Left cardiac atrium (tissue), 4 donors: Measurements from ENCODE around the gene ISX. TPM values are rescaled to one million over a fixed set of nuclear protein-coding genes. Genes with fewer than 3 reads are reported as not detected.
A peak's percentile ranks its signal among the peaks of the same experiment; 100 is the strongest.
"Not testable (repeated sequence)": the region's sequence is repeated elsewhere in the genome, so short reads cannot be mapped to it uniquely, and the experiment has no call there.

Experiments used
- ATAC-seq, 2 donors: fragments of 200-7000 bp; cut with Tn5 transposase; one replicate each; pipeline ENCODE4 v1.9.1; 2020; ENCODE audit warnings: mild to moderate bottlenecking in 2 of 2, moderate library complexity in 2 of 2
- DNase-seq: peaks from one replicate; pipeline ENCODE4 v3.0.0-alpha.2; 2020
- intact Hi-C, 2 donors: fragments of 100-400 bp; cut with DNase I; formaldehyde crosslinking; loops; one replicate each; pipeline versions ENCODE4 v1.14.1 to v1.15.1; 2022 to 2023
- long read RNA-seq: library from polyadenylated mRNA; unstranded; transcript quantifications from one replicate; pipeline ENCODE4 v2.0.0, GENCODE V29; 2021
- total RNA-seq, 2 donors: library from RNA; stranded (reverse); fragmentation: NEBNext Ultra II Directional; extraction: Animal tissue kit (Norgen Biotek cat#: 25700); gene quantifications; one replicate each; pipeline ENCODE4 v1.2.1, GENCODE V29; 2021
- donor health status: DM: no; HTN: yes; CAD: no.
- donor health status: DM: no; HTN: yes; CAD: no; lungs with severe emphysema.
- donor health status: DM: yes; HTN: yes; CAD: no.
- donor health status: Dilated cardiomyopathy.

ISX gene
- total RNA-seq: not detected
- long read RNA-seq: 0 reads

DNA sequence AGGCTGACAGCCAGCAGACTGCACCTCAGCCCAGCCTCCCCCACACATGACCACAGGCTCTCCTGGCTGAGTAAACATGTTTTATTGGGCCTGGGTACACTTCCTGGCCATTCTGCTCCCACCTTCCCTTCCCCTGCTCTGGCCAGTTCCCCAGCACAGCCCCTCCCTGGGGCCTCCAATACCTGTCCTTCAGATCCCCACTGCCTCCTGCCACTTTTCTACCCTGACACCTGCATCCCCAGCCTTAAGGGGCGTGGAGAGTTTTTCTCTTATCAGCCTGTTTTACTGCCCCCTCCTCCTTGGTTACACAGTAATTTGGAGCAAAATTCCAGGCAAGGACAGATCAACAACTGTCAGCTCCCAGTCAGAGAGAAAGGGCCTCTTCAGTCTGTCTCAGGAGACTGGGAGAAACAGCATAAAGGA, at the start of gene ISX:
Gene ISX (plus strand): TSS at position 363 of the 423 bp plus-strand sequence. CDS start 930 bp downstream, outside the sequence.
- ATAC-seq: no peak
- DNase-seq: no peak
- intact Hi-C loops: no loop called here

DNA sequence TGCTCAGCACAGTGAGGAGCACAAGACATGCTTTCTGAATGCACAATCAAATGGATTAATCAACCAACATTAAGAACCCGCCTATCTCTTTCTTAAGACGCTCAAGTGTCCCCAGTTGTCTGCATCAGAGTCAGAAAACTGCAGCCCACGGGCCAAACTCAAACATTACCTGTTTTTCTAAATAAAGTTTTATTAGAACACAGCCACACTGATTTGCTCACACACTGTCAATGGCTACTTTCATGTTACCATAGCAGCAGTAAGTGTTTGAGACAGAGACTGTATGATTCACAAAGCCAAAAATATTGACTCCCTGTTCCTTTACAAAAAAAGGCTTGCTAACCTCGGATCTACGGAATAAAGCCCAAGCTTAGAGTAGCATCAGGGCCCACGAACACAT, 49.0 kb upstream of the ISX start:
- ATAC-seq (no peak), DNase-seq (no peak)
- intact Hi-C loops: no loop called here

DNA sequence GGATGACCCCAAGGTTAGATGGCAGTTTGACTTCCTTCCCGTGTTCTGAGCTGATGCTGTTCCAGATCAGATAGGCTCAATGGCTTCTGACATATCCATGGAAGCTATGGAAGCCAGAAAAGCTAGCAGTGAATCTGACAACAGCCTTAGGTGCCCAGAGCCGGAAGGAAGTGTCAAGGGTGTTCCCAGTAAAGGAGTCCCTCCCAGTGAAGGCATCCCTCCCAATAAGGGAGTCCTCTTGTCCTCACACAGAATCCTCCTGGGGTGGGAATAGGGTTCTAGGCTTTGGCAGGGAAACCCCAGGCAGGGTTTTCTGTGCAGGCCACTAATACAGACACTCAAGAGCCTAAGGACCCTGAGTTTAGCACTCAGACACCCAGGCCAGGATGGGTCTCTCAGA, 47.0 kb upstream of the ISX start:
- intact Hi-C loops: no loop called here
- ATAC-seq: no peak
- no peak for DNase-seq

DNA sequence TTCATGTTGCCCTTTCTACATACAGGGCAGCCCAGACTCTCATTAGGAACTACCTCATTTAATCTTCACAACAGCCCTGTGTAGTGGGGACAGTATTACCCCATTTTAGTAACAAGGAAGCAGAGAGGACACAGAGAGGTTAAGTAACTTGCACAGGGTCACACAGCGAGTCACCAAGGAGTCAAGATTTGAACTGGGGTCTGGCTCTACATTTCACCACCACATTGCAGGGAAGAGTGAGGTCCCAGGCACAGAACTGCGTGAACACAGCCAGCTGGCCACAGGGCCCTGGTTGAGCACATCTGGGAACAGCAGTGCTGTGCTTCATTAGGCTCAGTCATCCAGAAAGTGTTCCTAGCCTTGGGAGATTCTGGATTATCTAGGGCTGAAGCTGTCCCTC, 45.4 kb upstream of the ISX start:
- intact Hi-C loops: loop anchor here in 1 of 2 donors (10.0 kb wide), 2 partner anchors 966 to 1716 kb away; no protein-coding TSS in a partner anchor
- DNase-seq (no peak), ATAC-seq (no peak)

DNA sequence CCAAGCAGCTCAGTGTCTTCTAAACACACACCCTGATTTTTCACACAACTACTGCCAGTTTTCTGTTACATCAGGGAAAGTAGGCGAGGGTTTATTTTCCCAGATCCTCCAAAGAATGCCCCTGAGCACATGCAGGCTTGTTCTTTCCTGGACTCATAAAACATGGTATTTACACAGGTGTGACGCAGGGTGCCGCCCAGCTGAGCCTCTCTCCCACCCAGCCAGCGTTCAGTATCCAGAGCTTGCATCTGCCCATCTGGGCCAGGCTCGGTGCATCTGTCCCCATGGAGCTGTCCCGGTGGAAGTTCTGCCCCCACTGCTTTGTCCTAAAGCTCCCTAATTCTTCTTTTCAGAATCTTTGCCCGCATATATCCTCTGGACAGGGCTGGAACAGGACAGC, 44.8 kb upstream of the ISX start:
- DNase-seq: no peak
- intact Hi-C loops: loop anchor here in 1 of 2 donors (10.0 kb wide), 2 partner anchors 966 to 1716 kb away; no protein-coding TSS in a partner anchor
- no peak for ATAC-seq

DNA sequence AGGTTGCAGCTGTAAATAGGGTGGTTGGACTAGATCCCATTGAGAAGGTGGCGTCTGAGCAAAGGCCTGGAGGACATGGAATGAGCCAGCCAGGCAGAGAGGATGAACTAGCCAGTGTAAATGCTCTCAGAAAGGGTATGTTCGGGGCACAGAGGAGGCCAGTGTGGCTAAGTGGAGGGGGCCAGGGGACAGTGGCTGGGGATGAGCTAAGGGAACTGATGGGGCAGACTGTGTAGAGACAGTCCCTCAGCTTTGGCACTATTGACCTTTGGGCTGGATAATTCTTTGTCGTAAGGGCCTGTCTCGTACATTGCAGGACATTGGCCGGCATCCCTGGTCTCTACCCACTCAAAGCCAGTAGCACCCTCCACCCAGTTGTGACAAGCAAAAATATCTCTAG, 43.7 kb upstream of the ISX start:
- DNase-seq: no peak
- ATAC-seq: no peak
- intact Hi-C loops: loop anchor here in 1 of 2 donors (10.0 kb wide), 2 partner anchors 967 to 1717 kb away; no protein-coding TSS in a partner anchor

DNA sequence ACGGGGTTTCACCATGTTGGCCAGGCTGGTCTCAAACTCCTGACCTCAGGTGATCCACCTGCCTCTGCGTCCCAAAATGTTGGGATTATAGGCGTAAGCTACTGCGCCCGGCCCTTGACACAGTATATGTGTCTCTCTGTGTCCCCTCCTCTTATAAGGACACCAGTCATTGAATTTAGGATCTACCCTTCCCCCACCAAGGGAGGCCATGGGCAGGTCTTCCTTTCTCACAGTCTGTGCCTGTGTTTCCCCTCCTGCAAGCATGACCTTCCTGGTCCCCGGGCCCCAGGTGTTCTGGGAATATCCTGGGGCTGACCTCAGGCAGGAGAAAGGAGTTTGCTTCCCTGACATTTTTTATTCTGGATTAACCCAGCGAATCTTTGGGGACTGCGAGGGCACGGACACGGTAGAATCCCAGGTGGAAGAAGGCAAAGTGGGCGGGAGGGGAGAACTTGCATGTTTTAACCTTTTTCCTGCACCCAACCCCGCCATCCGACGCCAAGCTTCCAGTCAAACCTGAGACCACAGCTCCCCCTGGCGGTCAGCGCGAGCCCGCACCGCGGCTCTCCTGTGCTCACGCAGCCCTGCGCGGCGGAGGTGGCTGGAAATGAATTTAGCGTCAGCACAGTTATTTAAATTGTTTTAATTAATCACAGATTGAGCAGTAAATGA, 42.1 kb upstream of the ISX start:
- peak; percentile 57 to 70 for ATAC-seq
- peak; percentile 68 for DNase-seq
- intact Hi-C loops: loop anchor here in 1 of 2 donors (10.0 kb wide), 2 partner anchors 969 to 1719 kb away; no protein-coding TSS in a partner anchor

DNA sequence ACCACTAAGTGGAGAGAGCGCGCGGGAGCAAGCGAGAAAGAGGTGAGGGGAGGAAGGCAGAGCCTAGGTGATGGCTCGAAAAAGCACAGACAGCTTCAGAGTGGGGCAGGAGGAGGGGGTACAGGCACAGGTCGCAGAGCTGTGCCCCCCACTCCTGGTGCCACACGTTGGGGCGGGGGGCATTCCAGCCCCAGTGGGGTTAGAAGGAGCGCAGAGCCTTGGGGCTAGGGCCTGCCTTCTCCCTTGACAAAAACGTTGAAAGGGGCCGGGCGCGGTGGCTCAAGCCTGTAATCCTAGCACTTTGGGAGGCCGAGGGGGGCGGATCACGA, 41.6 kb upstream of the ISX start:
- no peak for ATAC-seq
- DNase-seq: no peak
- intact Hi-C loops: loop anchor here in 1 of 2 donors (10.0 kb wide), 2 partner anchors 970 to 1720 kb away; no protein-coding TSS in a partner anchor

DNA sequence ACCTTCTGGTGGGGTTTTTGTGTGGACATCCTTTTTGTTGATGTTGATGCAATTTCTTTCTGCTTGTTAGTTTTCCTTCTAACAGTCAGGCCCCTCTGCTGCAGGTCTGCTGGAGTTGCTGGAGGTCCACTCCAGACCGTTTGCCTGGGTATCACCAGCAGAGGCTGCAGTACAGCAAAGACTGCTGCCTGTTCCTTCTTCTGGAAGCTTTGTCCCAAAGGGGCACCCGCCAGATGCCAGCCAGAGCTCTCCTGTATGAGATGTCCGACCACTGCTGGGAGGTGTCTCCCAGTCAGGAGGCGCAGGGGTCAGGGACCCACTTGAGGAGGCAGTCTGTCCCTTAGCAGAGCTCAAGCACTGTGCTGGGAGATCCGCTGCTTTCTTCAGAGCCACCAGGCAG, 35.8 kb upstream of the ISX start:
- ATAC-seq, intact Hi-C loops, DNase-seq: not testable (repeated sequence)

DNA sequence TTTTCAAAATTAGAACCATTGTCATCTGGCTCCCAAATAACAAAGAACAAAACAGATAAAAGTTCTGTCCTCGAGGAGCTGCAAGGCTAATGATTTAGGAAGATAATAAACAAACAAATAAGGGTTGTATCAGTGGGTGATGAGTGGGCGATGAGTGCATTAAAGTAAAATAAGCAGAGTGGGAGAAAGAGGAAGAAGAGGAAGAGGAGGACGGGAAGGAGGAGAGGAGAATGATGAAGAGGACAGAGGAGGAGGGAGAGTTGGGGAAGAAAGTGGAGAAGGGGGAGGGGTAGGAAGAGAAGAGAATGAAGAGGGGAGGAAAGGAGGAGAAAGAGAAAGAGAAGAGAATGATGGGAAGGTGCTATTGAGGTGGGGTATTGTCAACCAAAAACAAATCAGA, 33.4 kb upstream of the ISX start:
- intact Hi-C loops: no loop called here
- DNase-seq: no peak
- no peak for ATAC-seq

DNA sequence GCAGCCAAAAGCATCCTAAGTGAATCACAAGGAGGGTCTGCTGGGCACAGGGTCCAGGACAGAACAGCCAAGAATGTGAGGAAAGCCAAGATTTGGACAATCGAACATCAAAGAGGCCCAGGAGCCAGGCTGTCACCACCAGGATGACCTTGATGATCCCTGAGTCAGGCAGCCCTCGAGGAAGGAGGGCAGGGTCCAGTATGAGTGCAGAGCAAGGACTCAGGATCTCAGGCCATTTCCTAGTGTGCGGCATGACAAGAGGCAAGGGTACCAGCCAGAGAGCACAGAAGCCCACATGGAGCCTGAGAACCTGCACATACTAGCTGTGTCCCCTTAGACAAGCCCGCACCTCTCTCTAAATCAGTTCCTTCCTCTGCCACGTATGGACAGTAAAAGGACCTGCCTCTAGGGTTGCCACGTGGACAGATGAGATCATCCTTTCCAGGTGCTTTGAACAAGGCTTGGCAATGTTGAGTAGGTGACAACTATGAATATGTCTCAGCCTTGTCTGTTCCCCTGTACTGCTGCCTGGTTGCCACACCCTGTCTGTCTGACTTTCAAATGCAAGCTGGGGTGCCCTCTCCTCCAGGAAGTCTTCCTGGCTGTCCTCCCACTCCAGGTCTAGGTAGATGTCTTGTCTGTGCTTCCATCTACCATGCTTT, 32.2 kb upstream of the ISX start:
- DNase-seq: no peak
- intact Hi-C loops: no loop called here
- no peak for ATAC-seq

DNA sequence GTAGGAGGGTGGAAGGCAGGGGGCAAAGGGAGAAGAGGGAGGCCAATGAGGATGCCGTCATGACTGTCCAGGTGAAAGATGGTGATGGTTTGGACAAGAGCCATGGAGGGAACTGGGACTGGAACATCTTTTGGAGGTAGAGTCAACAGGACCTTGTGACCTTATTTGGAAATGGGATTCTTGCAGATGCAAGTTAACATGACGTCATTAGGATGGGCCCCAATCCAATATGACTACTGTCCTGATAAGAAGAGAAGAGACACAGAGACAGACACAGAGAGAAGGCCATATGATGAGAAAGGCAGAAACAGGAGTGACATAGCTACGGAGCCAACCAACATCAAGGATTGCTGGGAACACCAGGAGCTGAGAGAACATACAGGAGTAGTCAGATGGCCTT, 31.0 kb upstream of the ISX start:
- ATAC-seq (no peak), DNase-seq (no peak)
- intact Hi-C loops: no loop called here

DNA sequence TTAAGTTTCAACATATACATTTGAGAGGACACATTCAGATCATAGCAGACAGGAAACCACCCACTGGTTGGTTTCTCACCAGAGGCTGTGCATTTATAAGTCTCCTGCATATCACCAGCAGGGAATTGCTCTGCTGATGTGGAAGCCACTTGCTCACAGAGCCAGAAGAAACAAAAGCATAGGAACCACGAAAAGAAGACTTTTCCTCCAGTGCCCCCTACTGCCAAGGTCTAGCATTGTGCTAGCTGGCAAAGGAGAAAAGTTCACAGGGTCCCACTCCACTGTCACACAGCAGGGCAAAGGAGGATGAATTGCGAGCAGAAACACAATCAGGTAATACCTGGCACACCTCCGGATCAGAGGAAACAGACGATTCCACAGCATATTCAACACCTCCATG, 28.9 kb upstream of the ISX start:
- intact Hi-C loops: no loop called here
- ATAC-seq (no peak), DNase-seq (no peak)

DNA sequence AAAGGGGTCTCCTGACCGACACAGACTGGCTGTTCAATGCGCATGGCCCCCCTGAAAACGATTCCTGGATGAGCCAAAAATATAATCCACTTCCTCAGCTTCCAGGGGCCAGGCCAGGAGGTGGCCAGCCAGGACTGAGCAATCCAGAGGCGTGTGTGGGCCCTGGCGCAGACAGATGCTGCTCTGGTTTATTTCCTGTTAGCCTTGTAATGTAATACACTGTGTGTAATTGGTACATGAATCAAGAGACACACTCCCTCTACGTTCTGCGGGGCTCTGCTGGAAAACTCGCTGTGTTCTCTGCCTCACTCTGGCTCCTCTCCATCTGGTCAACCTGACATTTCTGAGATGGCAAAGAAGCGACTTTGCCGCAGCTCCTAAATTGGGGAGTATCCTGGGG, 26.3 kb upstream of the ISX start:
- DNase-seq (no peak), ATAC-seq (peak in 1 of 2 donors; percentile 33)
- intact Hi-C loops: no loop called here

DNA sequence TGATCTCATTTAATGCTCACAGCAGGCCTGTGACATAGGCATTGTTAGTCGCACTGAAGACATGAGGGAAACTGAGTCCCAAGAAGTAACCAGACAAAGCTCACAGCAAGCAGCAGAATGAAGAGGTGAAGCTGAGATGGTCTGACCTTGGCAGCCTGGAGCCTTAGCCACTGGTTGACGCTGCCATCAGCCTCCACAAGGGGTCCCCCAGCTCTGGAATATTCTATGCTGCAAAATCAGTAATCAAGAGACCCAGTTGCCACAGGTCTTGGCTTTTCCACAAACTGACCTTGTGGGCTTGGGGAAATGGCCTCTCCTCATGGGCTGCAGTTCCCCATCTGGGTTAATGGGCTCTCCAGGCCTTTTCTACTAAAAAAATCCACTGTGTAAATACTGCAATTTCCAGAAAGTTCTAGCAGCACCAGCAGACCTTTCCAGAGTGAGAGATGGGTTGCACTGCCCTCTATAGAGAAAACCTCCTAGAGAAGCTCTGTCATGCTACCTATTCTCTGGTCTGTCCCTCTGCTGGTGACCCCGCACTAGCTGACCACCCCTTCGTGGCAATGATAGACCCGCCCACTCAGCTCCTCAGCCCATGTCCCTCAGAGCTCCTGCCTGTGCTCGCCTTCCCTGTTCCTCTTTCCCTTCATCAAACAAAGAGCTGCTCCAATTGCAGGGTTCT, 22.6 kb upstream of the ISX start:
- ATAC-seq (no peak), DNase-seq (no peak)
- intact Hi-C loops: no loop called here

DNA sequence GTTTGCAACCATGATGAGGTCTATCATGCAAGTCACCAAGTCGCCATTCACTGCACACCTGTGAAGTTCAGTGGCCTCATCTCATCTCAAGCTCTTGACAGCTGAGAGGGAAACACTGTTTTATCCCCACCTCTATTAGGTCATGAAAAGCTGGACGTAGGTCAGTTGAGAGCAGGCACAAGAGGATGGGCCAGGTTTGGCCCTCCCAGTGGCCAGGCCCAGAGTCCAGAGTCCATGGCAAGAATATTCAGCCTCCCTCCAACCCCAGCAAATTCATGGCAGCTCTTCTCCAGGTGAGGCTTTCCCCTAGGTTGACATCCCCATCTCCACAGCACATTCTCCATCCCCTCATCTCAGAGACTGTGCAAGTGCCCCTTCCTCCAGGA, 22.0 kb upstream of the ISX start:
- ATAC-seq (no peak), DNase-seq (no peak)
- intact Hi-C loops: no loop called here

DNA sequence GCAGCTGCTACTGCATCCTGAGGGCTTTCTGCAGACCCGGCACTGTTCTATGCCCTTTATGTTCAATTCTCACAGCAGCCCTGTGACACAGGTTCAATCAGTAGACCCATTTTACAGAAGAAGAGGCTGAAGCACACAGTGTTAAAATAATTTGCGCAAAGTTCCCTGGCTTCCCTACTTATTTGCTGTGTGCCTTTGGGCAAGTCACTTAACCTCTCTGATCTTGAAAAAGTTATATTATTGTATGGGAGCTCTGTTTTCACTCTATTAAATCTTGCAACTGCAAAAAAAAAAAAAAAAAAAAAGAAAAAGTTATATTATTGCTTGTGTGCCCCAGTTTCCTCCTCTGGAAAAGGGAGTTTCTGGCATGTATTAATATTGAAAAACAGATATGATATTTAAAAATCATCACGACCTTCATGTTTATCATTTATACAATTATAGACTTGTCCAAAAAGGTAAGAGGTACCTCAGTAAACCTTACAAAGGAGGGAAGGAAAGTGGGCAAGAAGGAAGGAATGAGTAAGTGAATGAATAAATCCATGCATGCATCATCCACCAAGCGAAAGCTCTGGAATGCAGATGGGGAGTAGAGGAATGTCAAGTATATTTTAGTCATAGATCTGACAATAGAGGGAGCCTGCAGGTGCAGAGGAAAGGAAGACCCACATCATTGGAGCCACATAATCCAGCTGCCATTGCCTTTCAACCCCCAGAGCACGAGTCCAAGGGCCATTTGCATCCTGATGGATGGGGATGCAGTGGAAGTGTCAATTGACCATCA, 21.2 kb upstream of the ISX start:
- ATAC-seq (no peak), DNase-seq (no peak)
- intact Hi-C loops: no loop called here

DNA sequence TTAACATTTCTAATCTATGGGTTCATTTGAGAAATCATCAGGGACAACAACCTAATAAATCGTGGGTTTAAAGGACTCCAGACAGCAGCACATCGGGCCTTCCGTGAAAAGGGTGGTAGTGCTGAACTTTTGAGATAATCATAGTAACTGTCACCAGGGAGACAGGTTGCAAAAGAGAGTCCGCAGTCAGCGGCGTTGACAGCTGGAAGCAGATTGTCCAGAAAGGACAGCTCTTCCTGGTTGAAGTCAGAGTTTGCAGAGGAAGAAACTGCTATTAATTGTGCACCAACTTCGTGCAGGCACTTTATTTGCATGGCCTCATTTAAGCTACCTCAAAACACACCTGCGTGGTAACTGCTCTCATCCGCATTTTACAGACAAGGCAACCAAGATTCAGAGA, 20.5 kb upstream of the ISX start:
- DNase-seq (no peak), ATAC-seq (no peak)
- intact Hi-C loops: no loop called here

DNA sequence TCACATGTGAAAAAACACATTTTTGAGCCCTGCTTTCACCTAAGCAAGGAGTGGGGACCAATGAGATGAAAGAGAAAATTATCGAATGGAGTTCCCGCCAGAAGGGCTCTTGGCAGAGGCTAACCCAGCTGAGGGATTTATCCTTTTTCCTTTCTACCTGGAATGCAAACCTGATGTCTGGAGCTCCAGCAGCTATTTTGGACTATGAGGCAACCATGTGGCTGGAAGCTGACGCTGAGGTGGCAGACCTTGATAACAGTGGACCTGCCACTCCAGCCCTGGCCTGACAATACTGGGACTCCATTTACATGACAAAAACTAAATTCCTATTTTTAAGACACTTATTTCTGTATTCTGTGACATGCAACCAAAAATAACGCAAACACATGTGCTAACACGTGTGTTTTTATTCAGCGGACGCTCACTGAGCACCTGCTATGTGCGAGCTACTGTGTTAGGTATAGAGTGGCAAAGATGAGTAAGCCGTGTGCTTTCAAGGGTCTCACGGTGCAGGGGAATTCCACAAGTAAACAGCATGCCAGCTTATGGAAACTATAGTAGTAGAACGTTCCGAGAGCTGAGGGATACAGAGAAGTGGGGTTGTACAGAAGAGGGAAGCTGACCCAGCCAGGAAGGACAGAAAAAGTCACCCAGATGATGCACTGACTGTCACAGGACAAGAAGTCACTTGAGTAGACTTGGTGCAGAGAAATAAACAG, 19.1 kb upstream of the ISX start:
- no peak for DNase-seq
- intact Hi-C loops: no loop called here
- no peak for ATAC-seq
